ENCODE data around the gene SMIM5.

Gene SMIM5

DNA sequence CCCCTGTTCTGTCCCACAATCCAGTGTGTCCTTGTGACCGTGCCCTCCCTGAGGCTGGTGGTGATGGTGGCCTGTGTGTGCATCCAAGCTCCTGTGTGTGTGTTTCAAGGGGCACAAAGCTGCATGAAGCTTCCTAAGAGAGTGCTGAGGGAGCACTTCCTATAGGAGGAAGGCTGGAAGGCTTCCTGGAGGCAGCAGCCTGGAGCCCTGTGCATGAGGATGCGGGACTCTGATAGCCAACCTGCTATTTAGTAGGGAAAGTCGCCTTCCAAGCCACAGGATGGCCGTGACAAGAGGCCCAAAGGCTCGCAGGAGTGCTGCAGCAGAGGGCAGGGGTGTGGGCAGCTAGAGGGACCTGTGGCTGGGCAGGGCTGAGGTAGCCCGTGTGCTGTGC, 37.3 kb upstream of the SMIM5 start:
- Histone ChIP-seq H3K79me2 (no peaks in the 10 kb centered on the region), H3K4me3 (ENCODE audit: low read depth, low read length) (no peak overlapping the region), H3K4me2 (ENCODE audit: low read length) (no peak overlapping the region), H2AFZ (no peak overlapping the region), H3K36me3 (ENCODE audit: control insufficient read depth, insufficient read depth, low read length) (no peaks in the 10 kb centered on the region), H3K4me1 (no peaks in the 10 kb centered on the region), H3K9ac (no peak overlapping the region), H3K27ac (no peak overlapping the region), H3K27me3 (ENCODE audit: control insufficient read depth, insufficient read depth, low read length) (no peaks in the 10 kb centered on the region), H3K9me3 (ENCODE audit: control insufficient read depth, low read length) (no peaks in the 10 kb centered on the region)
- TF ChIP-seq, protein P1, sequence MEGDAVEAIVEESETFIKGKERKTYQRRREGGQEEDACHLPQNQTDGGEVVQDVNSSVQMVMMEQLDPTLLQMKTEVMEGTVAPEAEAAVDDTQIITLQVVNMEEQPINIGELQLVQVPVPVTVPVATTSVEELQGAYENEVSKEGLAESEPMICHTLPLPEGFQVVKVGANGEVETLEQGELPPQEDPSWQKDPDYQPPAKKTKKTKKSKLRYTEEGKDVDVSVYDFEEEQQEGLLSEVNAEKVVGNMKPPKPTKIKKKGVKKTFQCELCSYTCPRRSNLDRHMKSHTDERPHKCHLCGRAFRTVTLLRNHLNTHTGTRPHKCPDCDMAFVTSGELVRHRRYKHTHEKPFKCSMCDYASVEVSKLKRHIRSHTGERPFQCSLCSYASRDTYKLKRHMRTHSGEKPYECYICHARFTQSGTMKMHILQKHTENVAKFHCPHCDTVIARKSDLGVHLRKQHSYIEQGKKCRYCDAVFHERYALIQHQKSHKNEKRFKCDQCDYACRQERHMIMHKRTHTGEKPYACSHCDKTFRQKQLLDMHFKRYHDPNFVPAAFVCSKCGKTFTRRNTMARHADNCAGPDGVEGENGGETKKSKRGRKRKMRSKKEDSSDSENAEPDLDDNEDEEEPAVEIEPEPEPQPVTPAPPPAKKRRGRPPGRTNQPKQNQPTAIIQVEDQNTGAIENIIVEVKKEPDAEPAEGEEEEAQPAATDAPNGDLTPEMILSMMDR (IDR thresholded peaks at IDR 0.05): no peak

DNA sequence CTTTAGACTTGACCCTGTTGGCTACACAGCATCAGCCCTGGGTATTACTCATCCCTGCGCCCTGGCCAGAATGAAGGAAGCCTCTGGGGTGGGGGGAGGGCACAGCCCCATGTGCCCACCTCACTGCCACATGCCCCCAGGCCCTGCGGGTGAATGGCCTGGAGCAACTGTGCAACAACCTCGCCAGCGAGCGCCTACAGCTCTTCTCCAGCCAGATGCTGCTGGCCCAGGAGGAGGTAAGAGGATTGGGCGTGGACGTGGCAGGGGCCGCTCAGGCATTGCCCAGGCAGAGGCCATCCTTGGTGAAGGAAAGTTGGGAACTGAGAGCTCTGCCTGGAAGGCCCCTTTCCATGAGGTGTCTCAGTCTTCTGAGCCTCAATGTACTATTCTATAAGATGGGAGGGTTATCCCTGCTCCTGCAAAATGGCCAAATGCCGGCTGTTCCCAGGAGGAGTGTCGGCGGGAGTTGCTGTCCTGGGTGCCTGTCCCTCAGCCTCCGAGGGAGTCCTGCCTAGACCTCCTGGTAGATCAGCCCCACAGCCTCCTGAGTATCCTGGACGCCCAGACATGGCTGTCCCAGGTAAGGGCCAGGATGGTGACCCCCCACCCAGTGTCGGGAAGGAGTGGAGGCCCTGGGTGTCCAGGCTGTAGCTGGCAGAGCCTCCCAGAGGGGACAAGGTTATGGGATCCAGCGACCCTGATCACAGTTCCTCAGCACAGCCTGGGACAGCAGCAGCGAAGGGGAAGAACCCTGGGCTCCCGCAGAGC, 36.7 kb upstream of the SMIM5 start:
- TF ChIP-seq, protein P1 (IDR thresholded peaks at IDR 0.05): no peak
- Histone ChIP-seq H3K4me2 (ENCODE audit: low read length) (no peak overlapping the region), H2AFZ (no peak overlapping the region), H3K9ac (no peak overlapping the region), H3K79me2 (no peaks in the 10 kb centered on the region), H3K4me1 (no peaks in the 10 kb centered on the region), H3K9me3 (ENCODE audit: control insufficient read depth, low read length) (no peaks in the 10 kb centered on the region), H3K27me3 (ENCODE audit: control insufficient read depth, insufficient read depth, low read length) (no peaks in the 10 kb centered on the region), H3K27ac (no peak overlapping the region), H3K36me3 (ENCODE audit: control insufficient read depth, insufficient read depth, low read length) (no peaks in the 10 kb centered on the region), H3K4me3 (ENCODE audit: low read depth, low read length) (no peak overlapping the region)

DNA sequence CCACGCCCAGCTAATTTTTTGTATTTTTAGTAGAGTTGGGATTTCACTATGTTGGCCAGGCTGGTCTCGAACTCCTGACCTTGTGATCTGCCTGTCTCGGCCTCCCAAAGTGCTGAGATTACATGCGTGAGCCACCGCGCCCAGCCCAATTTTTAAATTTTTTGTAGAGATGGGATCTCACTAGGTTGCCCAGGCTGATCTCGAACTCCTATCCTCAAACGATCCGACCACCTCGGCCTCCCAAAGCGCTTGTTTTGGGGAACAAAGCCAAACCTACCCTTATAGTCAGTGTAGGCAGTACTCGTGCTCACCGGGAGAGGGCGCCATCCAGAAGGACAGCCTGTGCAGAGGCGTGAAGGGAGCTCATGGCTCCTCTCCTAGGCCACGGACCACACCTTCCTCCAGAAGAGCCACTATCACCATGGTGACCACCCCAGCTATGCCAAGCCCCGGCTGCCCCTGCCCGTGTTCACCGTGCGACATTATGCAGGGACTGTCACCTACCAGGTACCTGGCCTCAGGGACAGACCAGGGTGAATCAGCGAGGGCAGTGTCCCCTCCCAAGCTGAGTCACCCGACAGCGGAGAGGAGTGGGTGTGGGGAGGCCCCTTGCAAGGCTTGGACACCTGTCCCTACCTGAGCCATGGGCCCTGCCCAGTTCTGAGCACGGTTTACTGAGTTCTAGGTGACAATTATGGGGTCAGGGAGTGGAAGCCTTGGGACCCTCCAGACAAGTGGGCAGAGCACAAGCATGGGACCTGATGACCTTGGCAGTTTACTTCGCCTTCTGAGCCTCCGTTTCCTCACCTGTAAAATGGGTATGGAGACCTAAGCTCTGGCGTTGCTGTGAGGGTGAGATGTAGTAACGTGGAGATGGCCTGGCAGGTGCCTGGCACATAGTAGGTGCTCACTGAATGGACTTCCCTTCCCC, 31.9 kb upstream of the SMIM5 start:
- Histone ChIP-seq H3K27me3 (ENCODE audit: control insufficient read depth, insufficient read depth, low read length) (no peaks in the 10 kb centered on the region), H3K4me3 (ENCODE audit: low read depth, low read length) (no peak overlapping the region), H3K9ac (no peak overlapping the region), H3K9me3 (ENCODE audit: control insufficient read depth, low read length) (no peaks in the 10 kb centered on the region), H3K36me3 (ENCODE audit: control insufficient read depth, insufficient read depth, low read length) (no peaks in the 10 kb centered on the region), H3K4me1 (no peaks in the 10 kb centered on the region), H3K79me2 (no peaks in the 10 kb centered on the region), H3K27ac (no peak overlapping the region), H3K4me2 (ENCODE audit: low read length) (no peak overlapping the region), H2AFZ (no peak overlapping the region)
- TF ChIP-seq, protein P1 (IDR thresholded peaks at IDR 0.05): peak; percentile 62

DNA sequence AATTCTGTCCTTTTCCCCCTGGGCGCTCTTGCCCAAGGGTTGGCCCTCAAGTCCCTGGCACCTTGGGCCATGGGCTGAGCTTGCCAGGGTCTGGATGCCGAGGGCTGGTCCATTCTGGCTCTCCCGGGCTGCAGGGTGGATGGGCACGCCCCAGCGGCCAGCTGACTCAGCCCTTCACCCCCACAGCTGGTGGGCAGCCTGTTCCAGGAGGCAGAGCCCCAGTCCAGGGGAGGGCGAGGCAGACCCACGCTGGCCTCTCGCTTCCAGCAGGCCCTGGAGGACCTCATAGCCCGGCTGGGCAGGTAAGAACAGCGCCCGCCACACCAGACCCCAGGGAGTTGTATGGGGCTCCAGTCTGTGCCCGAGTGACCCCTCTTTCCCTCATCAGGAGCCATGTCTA, 30.6 kb upstream of the SMIM5 start:
- H3K36me3 ChIP-seq (ENCODE audit: control insufficient read depth, insufficient read depth, low read length): no peaks in the 10 kb centered on the region
- no peak overlapping the region for H3K4me3 ChIP-seq (ENCODE audit: low read depth, low read length)
- no peak overlapping the region for H3K27ac ChIP-seq

More for the DNA sequence above, 30.6 kb upstream of the SMIM5 start:
- Histone ChIP-seq H3K9me3 (ENCODE audit: control insufficient read depth, low read length) (no peaks in the 10 kb centered on the region), H3K4me2 (ENCODE audit: low read length) (no peak overlapping the region), H2AFZ (no peak overlapping the region), H3K9ac (no peak overlapping the region), H3K27me3 (ENCODE audit: control insufficient read depth, insufficient read depth, low read length) (no peaks in the 10 kb centered on the region), H3K79me2 (no peaks in the 10 kb centered on the region), H3K4me1 (no peaks in the 10 kb centered on the region)
- TF ChIP-seq, protein P1 (IDR thresholded peaks at IDR 0.05): no peak

Data from parathyroid adenoma (tissue), 2 donors.